Ishikawa (cell line): ENCODE results near the gene SFN.

ENCODE experiments used
- CEBPB ChIP-seq: IDR thresholded peaks from 2 replicates; pipeline ENCODE4 v1.6.1; 2012
- CREB1 ChIP-seq: IDR thresholded peaks from 2 replicates; pipeline ENCODE4 v1.6.1; 2012; ENCODE audit warnings: low read depth
- EP300 ChIP-seq: IDR thresholded peaks from 2 replicates; pipeline ENCODE4 v1.6.1; 2012; ENCODE audit warnings: borderline replicate concordance
- FOXM1 ChIP-seq: IDR thresholded peaks from 2 replicates; pipeline ENCODE4 v1.6.1; 2012; ENCODE audit warnings: low read depth, borderline replicate concordance
- NFIC ChIP-seq: IDR thresholded peaks from 2 replicates; pipeline ENCODE4 v1.6.1; 2012
- RAD21 ChIP-seq: IDR thresholded peaks from 2 replicates; pipeline ENCODE4 v1.6.1; 2012; ENCODE audit warnings: low read depth
- REST ChIP-seq: IDR thresholded peaks from 2 replicates; pipeline ENCODE4 v1.6.1; 2012; ENCODE audit warnings: low read depth, mild to moderate bottlenecking
- TAF1 ChIP-seq: IDR thresholded peaks from 2 replicates; pipeline ENCODE4 v1.6.1; 2012; ENCODE audit warnings: low read depth, mild to moderate bottlenecking
- TCF12 ChIP-seq: IDR thresholded peaks from 2 replicates; pipeline ENCODE4 v1.6.1; 2012; ENCODE audit warnings: low read depth
- TEAD4 ChIP-seq: IDR thresholded peaks from 2 replicates; pipeline ENCODE4 v1.6.1; 2012
- USF1 ChIP-seq: IDR thresholded peaks from 2 replicates; pipeline ENCODE4 v1.6.1; 2012
- YY1 ChIP-seq: IDR thresholded peaks from 2 replicates; pipeline ENCODE4 v1.6.1; 2012; ENCODE audit warnings: low read depth
- ZBTB7A ChIP-seq: IDR thresholded peaks from 2 replicates; pipeline ENCODE4 v1.6.1; 2012; ENCODE audit warnings: low read depth
- TF ChIP-seq, protein P1 (sequence below): IDR thresholded peaks from 2 replicates; pipeline ENCODE4 v1.6.1; 2012

DNA sequence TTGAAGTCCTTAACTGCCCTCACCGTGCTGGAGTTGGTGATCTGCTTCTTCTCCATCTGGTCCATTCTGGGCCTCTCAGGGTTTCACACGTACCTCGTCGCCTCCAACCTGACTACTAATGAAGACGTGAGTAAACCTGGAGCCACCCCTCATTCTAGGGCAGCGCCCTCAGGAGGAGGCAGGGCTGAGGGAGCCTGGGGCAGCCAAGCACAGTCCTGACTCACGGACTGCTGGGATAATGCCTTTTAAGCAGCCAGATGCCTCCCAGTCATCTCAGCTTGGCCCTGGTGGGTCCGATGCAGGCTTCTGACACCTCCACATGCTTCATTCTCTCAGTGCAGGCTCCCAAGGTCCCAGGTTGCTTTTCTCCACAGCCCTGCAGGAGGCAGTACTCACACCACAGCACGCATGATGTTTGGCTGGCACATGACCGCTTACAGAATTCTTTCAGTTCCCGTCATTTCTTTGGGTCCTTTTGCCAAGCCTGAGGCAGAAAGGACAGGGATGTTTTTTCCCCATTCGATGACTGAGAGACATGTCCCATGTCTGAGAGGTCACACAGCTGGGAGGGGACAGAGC is 11.8 kb upstream of the SFN start:
- no peak for TF ChIP-seq CREB1
- no peak for TF ChIP-seq TCF12
- no peak for TF ChIP-seq ZBTB7A
- no peak for TF ChIP-seq YY1
- no peak for TF ChIP-seq CEBPB
- no peak for TF ChIP-seq RAD21
- no peak for TF ChIP-seq EP300
- no peak for TF ChIP-seq NFIC
- no peak for TF ChIP-seq FOXM1
- TF ChIP-seq TEAD4: no peak
- TF ChIP-seq REST: no peak
- no peak for TF ChIP-seq USF1
- TF ChIP-seq, protein P1, sequence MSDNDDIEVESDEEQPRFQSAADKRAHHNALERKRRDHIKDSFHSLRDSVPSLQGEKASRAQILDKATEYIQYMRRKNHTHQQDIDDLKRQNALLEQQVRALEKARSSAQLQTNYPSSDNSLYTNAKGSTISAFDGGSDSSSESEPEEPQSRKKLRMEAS: no peak
- no peak for TF ChIP-seq TAF1
